GM12872 (cell line): ENCODE data around the gene TBCD.

Experiments
- CTCF ChIP-seq: IDR thresholded peaks from 3 replicates; pipeline ENCODE4 v1.5.1; 2011; ENCODE audit warnings: low read depth, mild to moderate bottlenecking, low read length, moderate library complexity; ENCODE audit not compliant: insufficient read depth

TBCD gene

GRCh38 chr17:82993005-82993404, 241.1 kb downstream of the TBCD start:
- TF ChIP-seq CTCF, result no peak
